GM12878 (cell line): ENCODE measurements around the gene NAT8L.

Experiments used
- BCL11A ChIP-seq: IDR thresholded peaks from 2 replicates; pipeline ENCODE4 v1.6.1; 2011; ENCODE audit warnings: low read depth, low read length
- BRCA1 ChIP-seq: IDR thresholded peaks from 2 replicates; pipeline ENCODE4 v1.6.1; 2011; ENCODE audit warnings: low read depth, low read length, improper control_type of control experiment
- FOXM1 ChIP-seq: IDR thresholded peaks from 2 replicates; pipeline ENCODE4 v1.6.1; 2012; ENCODE audit warnings: low read depth, mild to moderate bottlenecking, inconsistent platforms, low read length, moderate library complexity
- IRF4 ChIP-seq: IDR thresholded peaks from 2 replicates; pipeline ENCODE4 v1.6.1; 2011; ENCODE audit warnings: low read depth, low read length
- KDM1A ChIP-seq: fragments of 200-600 bp; sonication (generic); IDR thresholded peaks from 2 replicates; pipeline ENCODE4 v1.6.1; 2016; ENCODE audit warnings: borderline replicate concordance
- POLR2A ChIP-seq: IDR thresholded peaks from 2 replicates; pipeline ENCODE4 v1.6.1; 2011; ENCODE audit warnings: low read depth, mild to moderate bottlenecking, low read length
- POLR2AphosphoS5 ChIP-seq: IDR thresholded peaks from 2 replicates; pipeline ENCODE4 v1.6.1; 2011; ENCODE audit warnings: mild to moderate bottlenecking, low read length, inconsistent platforms
- RAD21 ChIP-seq: IDR thresholded peaks from 2 replicates; pipeline ENCODE4 v1.6.1; 2011; ENCODE audit warnings: mild to moderate bottlenecking, low read depth, low read length, moderate library complexity; ENCODE audit not compliant: insufficient read depth
- RUNX3 ChIP-seq: IDR thresholded peaks from 2 replicates; pipeline ENCODE4 v1.6.1; 2012; ENCODE audit warnings: low read length, inconsistent platforms
- SUZ12 ChIP-seq: fragments of 200-600 bp; sonication (generic); IDR thresholded peaks from one replicate; pipeline ENCODE4 v1.6.1; 2018; ENCODE audit warnings: antibody characterized with exemption, mild to moderate bottlenecking; ENCODE audit not compliant: unreplicated experiment
- YY1 ChIP-seq: IDR thresholded peaks from 2 replicates; pipeline ENCODE4 v1.6.1; 2011; ENCODE audit warnings: low read depth, mild to moderate bottlenecking, low read length
- TF ChIP-seq, protein P1 (sequence below): IDR thresholded peaks from 2 replicates; pipeline ENCODE4 v1.6.1; 2012; ENCODE audit warnings: low read length, inconsistent platforms
- TF ChIP-seq, protein P2 (sequence below), 3 experiments: IDR thresholded peaks in 2 of 3; conservative IDR thresholded peaks in 1 of 3; 2 replicates each; pipeline ENCODE4 v1.5.1; 2011; ENCODE audit warnings: low read depth in 3 of 3, low read length in 3 of 3, mild to moderate bottlenecking in 3 of 3, control low read depth in 2 of 3, moderate library complexity in 2 of 3, inconsistent platforms in 1 of 3, mixed read lengths in 1 of 3; ENCODE audit not compliant: control insufficient read depth in 2 of 3, insufficient read depth in 1 of 3; ENCODE audit errors: extremely low read depth in 1 of 3

- TF ChIP-seq SUZ12 (no peak), RAD21 (no peak), POLR2A (no peak), BRCA1 (no peak), BCL11A (no peak), POLR2AphosphoS5 (no peak), YY1 (no peak), FOXM1 (no peak), KDM1A (no peak), IRF4 (no peak), RUNX3 (no peak)
- TF ChIP-seq, protein P1, sequence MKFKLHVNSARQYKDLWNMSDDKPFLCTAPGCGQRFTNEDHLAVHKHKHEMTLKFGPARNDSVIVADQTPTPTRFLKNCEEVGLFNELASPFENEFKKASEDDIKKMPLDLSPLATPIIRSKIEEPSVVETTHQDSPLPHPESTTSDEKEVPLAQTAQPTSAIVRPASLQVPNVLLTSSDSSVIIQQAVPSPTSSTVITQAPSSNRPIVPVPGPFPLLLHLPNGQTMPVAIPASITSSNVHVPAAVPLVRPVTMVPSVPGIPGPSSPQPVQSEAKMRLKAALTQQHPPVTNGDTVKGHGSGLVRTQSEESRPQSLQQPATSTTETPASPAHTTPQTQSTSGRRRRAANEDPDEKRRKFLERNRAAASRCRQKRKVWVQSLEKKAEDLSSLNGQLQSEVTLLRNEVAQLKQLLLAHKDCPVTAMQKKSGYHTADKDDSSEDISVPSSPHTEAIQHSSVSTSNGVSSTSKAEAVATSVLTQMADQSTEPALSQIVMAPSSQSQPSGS: no peak
- TF ChIP-seq, protein P2, sequence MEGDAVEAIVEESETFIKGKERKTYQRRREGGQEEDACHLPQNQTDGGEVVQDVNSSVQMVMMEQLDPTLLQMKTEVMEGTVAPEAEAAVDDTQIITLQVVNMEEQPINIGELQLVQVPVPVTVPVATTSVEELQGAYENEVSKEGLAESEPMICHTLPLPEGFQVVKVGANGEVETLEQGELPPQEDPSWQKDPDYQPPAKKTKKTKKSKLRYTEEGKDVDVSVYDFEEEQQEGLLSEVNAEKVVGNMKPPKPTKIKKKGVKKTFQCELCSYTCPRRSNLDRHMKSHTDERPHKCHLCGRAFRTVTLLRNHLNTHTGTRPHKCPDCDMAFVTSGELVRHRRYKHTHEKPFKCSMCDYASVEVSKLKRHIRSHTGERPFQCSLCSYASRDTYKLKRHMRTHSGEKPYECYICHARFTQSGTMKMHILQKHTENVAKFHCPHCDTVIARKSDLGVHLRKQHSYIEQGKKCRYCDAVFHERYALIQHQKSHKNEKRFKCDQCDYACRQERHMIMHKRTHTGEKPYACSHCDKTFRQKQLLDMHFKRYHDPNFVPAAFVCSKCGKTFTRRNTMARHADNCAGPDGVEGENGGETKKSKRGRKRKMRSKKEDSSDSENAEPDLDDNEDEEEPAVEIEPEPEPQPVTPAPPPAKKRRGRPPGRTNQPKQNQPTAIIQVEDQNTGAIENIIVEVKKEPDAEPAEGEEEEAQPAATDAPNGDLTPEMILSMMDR (IDR thresholded peaks at IDR 0.05 in 2 of 3, conservative IDR thresholded peaks at IDR 0.05 in 1 of 3; ENCODE audit: control insufficient read depth in 2 of 3, extremely low read depth in 1 of 3, insufficient read depth in 1 of 3, low read depth in 3 of 3, low read length in 3 of 3): no peak
Observed at GRCh38 chr4:2015008-2015407, 44.1 kb upstream of the NAT8L start.
